HG03354 (cell line): ENCODE measurements around the gene TBX6.
"Not testable (repeated sequence)": the region's sequence is repeated elsewhere in the genome, so short reads cannot be mapped to it uniquely, and the experiment has no call there.

Source experiments
- ATAC-seq: cut with Tn5 transposase; IDR thresholded peaks from one replicate; pipeline ENCODE4 v1.9.1; 2021; ENCODE audit warnings: mild to moderate bottlenecking; ENCODE audit not compliant: unreplicated experiment, poor library complexity, severe bottlenecking

Gene TBX6

DNA sequence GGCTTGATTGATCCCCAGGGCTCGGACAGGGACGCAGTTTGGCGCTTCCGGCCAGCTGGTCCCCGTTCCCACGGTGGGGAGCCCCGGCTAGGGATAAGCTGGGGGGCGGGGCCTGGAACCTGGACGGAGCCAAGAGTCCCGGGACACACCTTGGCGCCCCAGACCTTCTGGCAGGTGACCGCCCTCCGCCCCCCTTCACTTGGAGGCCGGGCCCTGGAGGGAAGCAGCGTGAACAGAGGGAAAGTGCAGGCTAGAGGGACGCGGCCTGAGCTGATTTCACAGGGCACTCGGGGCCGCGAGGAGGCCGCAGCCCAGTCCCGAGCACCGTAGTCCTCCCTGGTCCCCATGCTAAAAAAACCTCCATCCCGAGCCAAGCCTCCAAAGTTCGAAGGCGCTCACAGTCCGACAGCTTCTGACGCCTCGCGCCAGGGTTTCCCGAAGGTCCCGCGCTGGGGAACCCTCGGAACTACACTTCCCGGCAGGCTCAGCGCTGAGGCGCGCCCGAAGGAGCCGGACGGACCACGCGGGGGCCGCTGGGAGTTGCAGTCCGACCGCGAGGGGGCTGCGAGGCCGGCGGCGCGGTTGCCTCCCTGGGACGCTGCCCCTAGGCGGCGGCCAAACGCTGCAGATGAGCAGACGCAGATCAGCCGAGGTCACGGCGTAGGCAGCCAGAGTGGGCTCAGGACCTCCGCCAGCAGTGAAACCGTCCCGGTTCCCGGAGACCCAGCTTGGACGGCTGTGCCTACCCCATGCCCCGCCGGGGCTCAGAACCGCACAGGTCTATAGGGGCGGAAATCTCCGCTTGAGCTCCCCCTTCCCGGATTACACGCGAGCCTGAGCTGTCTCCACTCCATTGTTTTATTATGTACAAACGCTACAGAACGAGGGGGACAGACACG is at the start of gene TBX6:
TBX6 (minus strand) TSS at position 451 of the 899 bp plus-strand sequence. CDS start 731 bp downstream, outside the sequence.
- peak; percentile 70 for ATAC-seq

DNA sequence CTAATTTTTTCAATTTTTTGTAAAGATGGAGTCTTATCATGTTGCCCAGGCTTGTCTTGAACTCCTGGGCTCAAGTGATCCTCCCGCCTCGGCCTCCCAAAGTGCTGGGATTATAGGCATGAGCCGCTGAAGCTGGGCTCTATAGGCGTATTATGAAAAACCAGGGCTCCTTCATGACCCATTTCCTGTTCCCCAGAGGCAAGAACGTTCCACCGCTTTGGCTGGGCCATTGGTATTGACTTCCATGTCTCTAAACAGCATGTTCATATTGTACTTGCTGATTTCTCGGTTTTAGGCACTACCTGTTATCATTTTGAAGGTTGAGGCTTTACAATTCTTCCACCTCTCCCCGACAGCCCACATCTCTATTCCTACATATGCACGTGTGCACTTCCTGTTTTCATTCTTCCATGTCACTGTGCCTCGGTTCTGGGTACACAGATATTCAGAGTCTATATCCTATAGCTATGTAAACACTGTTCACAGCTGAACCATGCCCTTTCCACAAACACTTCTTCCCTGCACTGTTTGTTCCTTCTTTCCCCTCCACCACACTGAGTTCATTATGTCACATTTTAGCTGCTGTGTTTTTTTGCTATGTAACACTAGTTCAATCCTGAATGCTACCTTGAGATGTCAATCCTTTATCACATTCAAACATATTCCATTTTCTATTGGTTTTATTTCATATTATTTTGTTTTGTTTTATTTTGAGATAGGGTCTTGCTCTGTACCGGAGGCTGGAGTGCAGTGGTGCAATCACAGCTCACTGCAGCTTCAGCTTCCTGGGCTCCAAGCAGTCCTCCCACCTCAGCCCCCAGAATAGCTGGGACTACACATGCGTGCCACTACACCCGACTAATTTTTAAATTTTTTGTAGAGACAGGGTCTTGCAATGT is 48.1 kb upstream of the TBX6 start:
- ATAC-seq, result no peak

DNA sequence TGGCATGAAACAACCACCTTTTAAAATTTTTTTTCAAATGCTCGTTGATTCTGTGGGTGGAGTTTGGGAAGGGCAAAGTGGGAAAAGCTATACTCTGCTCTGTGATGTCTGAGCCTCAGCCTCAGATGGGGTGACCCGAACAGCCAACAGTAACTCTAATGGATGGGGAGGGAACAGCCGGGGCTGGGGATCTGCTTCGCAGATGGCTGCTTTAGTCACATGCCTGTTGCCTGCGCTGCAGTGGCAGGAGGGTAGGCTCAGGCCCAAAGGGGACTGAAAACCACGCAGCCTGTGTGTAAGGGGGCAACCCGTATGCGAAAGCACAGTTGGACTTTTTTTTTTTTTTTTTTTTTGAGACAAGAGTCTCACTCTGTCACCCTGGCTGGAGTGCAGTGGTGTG is 46.2 kb upstream of the TBX6 start:
- no peak for ATAC-seq

GRCh38 chr16:30136971-30137605 is 45.4 kb upstream of the TBX6 start:
- no peak for ATAC-seq

DNA sequence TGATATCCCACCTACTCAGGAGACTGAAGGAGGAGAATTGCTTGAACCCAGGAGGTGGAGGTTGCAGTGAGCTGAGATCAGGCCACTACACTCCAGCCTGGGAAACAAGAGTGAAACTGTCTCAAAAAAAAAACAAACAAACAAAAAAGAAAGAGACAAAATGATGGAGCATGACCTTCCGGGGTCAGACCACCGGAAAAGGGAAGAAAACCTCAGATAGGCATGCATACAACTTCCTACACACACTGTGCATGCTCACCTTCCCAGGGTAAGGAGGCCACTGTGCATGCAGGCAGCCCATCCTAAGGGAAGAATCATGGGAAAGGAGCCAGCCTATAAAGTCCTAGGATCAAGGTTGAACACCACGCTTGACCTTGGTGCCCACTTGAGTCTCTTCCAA is 40.9 kb upstream of the TBX6 start:
- no peak for ATAC-seq

GRCh38 chr16:30131869-30132475 is 40.2 kb upstream of the TBX6 start:
- no peak for ATAC-seq

- no peak for ATAC-seq
These were observed 36.3 kb upstream of the TBX6 start for GRCh38 chr16:30127993-30128392.

GRCh38 chr16:30125690-30126089 is 34.0 kb upstream of the TBX6 start:
- ATAC-seq, result not testable (repeated sequence)

- ATAC-seq, result no peak
These were observed 33.3 kb upstream of the TBX6 start for GRCh38 chr16:30124985-30125379.

- no peak for ATAC-seq
These were observed 31.0 kb upstream of the TBX6 start for GRCh38 chr16:30122604-30123160.

DNA sequence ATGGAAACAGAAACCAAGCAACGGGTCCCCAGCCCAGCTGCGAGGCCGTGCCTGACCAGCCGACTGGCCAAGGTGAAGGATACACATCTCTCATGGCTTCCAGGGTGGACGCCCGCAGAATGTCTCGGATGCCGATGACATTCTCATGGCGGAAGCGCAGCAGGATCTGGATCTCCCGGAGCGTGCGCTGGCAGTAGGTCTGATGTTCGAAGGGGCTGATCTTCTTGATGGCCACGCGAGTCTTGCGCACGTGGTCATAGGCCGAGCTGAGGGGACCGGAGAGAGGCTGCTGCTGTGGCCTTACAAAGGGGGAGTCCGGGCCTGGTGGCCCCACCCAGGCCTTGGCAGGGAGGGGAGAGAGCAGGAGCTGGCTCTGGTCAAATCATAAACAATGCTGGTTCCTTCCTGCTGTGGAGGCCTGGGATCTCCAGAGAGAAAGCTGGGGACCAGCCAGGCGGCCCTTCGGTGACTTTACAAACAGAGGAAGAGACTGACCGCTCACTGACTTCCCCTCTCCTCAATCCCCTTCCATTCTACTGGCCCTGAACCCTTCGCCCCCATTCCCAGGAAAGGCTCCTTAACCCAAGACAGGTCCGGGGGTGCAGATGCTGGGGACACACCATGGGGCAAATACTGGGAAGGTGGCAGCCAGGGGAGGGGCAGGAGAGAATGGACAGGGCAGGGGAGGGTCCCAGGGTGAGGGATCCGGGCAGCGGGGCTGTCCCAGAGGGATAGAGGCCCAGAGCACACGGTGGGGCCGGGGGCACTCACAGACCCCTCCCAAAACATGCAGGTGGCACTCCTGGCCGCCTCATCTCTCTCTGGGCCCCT is 30.2 kb upstream of the TBX6 start:
- ATAC-seq, result no peak

DNA sequence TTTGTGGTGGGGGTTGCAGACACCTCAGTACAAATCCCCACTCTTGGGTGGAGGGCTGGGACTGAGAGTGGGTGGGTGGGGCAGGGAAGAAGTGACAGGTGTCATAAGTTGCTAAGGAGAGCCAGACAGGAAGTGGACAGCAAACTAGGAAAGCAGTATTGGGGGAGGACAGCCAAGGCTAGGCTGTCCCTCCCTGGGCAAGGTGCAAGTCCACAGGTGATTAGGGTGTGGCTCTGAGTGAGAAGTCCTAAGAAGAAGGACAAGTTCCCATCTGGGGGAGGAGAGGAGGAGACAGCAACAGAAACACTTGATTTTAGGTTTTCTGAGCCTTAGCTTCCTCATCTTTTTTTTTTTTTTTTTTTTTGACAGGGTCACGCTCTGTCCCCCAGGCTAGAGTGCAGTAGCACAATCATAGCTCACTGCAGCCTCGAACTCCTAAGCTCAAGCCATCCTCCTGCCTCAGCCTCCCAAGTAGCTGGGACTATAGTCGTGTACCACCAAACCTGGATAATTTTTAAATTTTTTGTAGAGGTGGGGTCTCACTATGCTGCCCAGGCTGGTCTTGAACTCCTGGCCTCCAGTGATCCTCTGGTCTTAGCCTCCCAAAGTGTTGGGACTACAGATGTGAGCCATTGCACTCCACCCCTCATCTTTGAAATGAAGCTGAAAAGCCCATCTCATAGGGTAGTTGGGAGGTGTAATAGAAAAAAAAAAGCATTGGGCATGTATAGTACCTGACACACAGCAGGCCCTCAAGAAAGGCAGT is 28.8 kb upstream of the TBX6 start:
- no peak for ATAC-seq

GRCh38 chr16:30119428-30119827 is 27.7 kb upstream of the TBX6 start:
- no peak for ATAC-seq

- no peak for ATAC-seq
These were observed 26.0 kb upstream of the TBX6 start for GRCh38 chr16:30117768-30118167.

DNA sequence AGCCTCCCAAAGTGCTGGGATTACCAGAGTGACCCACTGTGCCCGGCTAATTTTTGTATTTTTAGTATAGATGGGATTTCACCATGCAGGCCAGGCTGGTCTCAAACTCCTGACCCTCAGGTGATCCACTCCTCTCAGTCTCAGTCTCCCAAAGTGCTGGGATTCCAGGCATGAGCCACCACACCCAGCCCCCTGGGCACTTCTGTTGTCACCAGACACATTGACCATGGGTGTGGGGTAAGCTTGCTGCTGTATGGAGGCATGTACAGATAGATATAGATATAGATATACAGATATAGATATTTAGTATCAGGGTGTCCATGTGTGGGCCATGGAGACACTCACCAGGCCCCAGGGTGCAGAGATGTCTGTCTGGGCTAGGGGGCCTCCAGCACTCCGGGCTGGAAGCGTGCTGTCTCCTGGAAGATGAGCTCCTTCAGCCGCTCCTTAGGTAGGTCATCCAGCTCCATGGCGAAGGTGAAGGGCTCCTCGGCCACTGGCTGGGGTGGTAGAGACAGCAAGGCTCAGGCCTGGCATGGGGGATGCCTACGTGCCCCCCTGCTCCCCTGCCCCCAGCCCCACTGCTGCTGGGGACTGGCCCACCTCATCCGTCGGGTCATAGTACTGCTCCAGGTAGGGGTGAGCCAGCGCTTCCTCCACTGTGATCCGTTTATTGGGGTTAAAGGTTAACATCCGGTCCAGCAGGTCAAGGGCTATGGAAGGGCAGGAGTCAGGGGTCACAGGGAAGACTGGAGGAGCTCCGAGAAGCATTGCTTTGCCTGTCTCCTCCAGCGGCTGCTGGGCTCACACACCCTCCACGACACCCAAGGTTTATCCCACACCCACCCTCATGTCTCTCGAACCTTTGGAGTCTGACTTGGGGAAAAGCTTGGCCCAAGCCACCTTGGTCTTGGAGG is 24.8 kb upstream of the TBX6 start:
- no peak for ATAC-seq

- ATAC-seq, result no peak
These were observed 23.5 kb upstream of the TBX6 start for GRCh38 chr16:30115238-30115637.

- ATAC-seq, result not testable (repeated sequence)
These were observed 23.1 kb upstream of the TBX6 start for GRCh38 chr16:30114833-30115232.
